HCT116 (cell line): ENCODE results near the gene C1QTNF2. TPM values are rescaled to one million over a fixed set of nuclear protein-coding genes. Genes with fewer than 3 reads are reported as not detected.

Experiments
- ATAC-seq: fragments of 200-7000 bp; cut with Tn5 transposase; 2 replicates; pipeline ENCODE4 v1.9.1; 2020; ENCODE audit warnings: mild to moderate bottlenecking, moderate library complexity
- BruUV-seq: library from RNA; stranded (reverse); fragments of 400-500 nt; replicated peaks from 2 replicates; lab custom pipeline; 2021; lab: Mats Ljungman, UMichigan
- CTCF ChIA-PET: fragments of 300-600 bp; sonication (Branson Sonifier 250); formaldehyde crosslinking; loops from one replicate; lab custom pipeline; 2021; ENCODE audit warnings: antibody characterized with exemption; lab: Charles Lee
- POLR2A ChIA-PET: fragments of 300-600, 350-600 bp; sonication (Branson Sonifier 250); formaldehyde crosslinking; loops from one replicate; lab custom pipeline; 2021; ENCODE audit warnings: antibody characterized with exemption; lab: Charles Lee
- RAD21 ChIA-PET, 2 experiments: fragments of 300-600 bp; sonication (Branson Sonifier 250); formaldehyde crosslinking; loops; one replicate each; lab custom pipeline; 2023; ENCODE audit warnings: low total read pairs in 2 of 2; ENCODE audit not compliant: uncharacterized antibody in 2 of 2, unreplicated experiment in 2 of 2, low non-redundant PET in 1 of 2; lab: Charles Lee
- DNase-seq: peaks from one replicate; pipeline ENCODE4 v3.0.0-alpha.2; 2010; ENCODE audit warnings: low read depth, low spot score
- H2AFZ ChIP-seq: fragments of 200-600 bp; shearing (Covaris generic), sonication (generic); 2 replicates; pipeline ENCODE4 v1.6.1; 2017; ENCODE audit warnings: low read depth, mixed run types, mixed read lengths, antibody characterized with exemption, low read length; ENCODE audit not compliant: poor library complexity, severe bottlenecking
- H3K27ac ChIP-seq: 2 replicates; pipeline ENCODE4 v1.5.1; 2012; ENCODE audit warnings: low read depth, low read length
- H3K27me3 ChIP-seq: fragments of 200-600 bp; sonication (generic); 2 replicates; pipeline ENCODE4 v1.6.1; 2016; ENCODE audit warnings: mixed run types, low read length, mixed read lengths; ENCODE audit not compliant: insufficient read depth
- H3K36me3 ChIP-seq, 2 experiments: fragments of 200-500 bp in 1 of 2; fragments of 200-600 bp in 1 of 2; sonication (Bioruptor generic) in 1 of 2; sonication (generic) in 1 of 2; 2 replicates each; pipeline versions ENCODE4 v1.5.1 to v1.6.1; 2014 to 2016; ENCODE audit warnings: low read length in 2 of 2, inconsistent platforms in 1 of 2, mixed read lengths in 1 of 2, mixed run types in 1 of 2; ENCODE audit not compliant: insufficient read depth in 2 of 2, control insufficient read depth in 1 of 2
- H3K4me1 ChIP-seq, 2 experiments: fragments of 200-600 bp in 1 of 2; sonication (generic) in 1 of 2; 2 replicates each; pipeline versions ENCODE4 v1.5.1 to v1.6.1; 2012 to 2017; ENCODE audit warnings: low read length in 2 of 2, inconsistent platforms in 1 of 2, mild to moderate bottlenecking in 1 of 2, mixed read lengths in 1 of 2, mixed run types in 1 of 2, moderate library complexity in 1 of 2; ENCODE audit not compliant: insufficient read depth in 2 of 2, control insufficient read depth in 1 of 2
- H3K4me2 ChIP-seq: fragments of 200-600 bp; sonication (generic); 2 replicates; pipeline ENCODE4 v1.6.1; 2017; ENCODE audit warnings: mixed run types, low read length, mixed read lengths
- H3K4me3 ChIP-seq, 2 experiments: fragments of 200-600 bp in 1 of 2; sonication (generic) in 1 of 2; replicated peaks in 1 of 2; 2 replicates each; pipeline ENCODE4 v1.5.1; 2011 to 2016; ENCODE audit warnings: low read length in 2 of 2, control low read depth in 1 of 2, low read depth in 1 of 2, mild to moderate bottlenecking in 1 of 2, mixed read lengths in 1 of 2, mixed run types in 1 of 2
- H3K79me2 ChIP-seq: fragments of 200-600 bp; sonication (generic); 2 replicates; pipeline ENCODE4 v1.6.1; 2017; ENCODE audit warnings: mild to moderate bottlenecking, mixed run types, low read length, moderate library complexity, mixed read lengths; ENCODE audit not compliant: insufficient read depth
- H3K9ac ChIP-seq: fragments of 200-600 bp; sonication (generic); 2 replicates; pipeline ENCODE4 v1.6.1; 2016; ENCODE audit warnings: low read length, mixed read lengths
- H3K9me2 ChIP-seq: fragments of 200-600 bp; sonication (generic), shearing (Covaris generic); 2 replicates; pipeline ENCODE4 v1.6.1; 2017; ENCODE audit warnings: mixed run types, mild to moderate bottlenecking, moderate library complexity; ENCODE audit not compliant: insufficient read depth
- H3K9me3 ChIP-seq, 2 experiments: fragments of 200-500 bp in 1 of 2; fragments of 200-600 bp in 1 of 2; sonication (Bioruptor generic) in 1 of 2; sonication (generic) in 1 of 2; 2 replicates each; pipeline ENCODE4 v1.6.1; 2014 to 2017; ENCODE audit warnings: low read length in 2 of 2, mixed read lengths in 2 of 2, inconsistent platforms in 1 of 2, low read depth in 1 of 2, mild to moderate bottlenecking in 1 of 2, mixed run types in 1 of 2, moderate library complexity in 1 of 2; ENCODE audit not compliant: control insufficient read depth in 1 of 2, insufficient read depth in 1 of 2
- H4K20me1 ChIP-seq: fragments of 200-600 bp; sonication (generic), shearing (Covaris generic); 2 replicates; pipeline ENCODE4 v1.6.1; 2017; ENCODE audit warnings: mixed run types, mild to moderate bottlenecking, moderate library complexity; ENCODE audit not compliant: insufficient read depth
- CEBPB ChIP-seq: IDR thresholded peaks from 2 replicates; pipeline ENCODE4 v1.6.1; 2012; ENCODE audit warnings: low read depth
- CTCF ChIP-seq, 3 experiments: fragments of 200-600 bp in 1 of 3; sonication (generic) in 1 of 3; IDR thresholded peaks in 2 of 3; conservative IDR thresholded peaks in 1 of 3; 2 replicates each; pipeline ENCODE4 v1.5.1; 2012 to 2017; ENCODE audit warnings: low read depth in 2 of 3, low read length in 2 of 3, antibody characterized with exemption in 1 of 3, borderline replicate concordance in 1 of 3, control low read depth in 1 of 3, mild to moderate bottlenecking in 1 of 3, mixed read lengths in 1 of 3, mixed run types in 1 of 3, moderate library complexity in 1 of 3; ENCODE audit not compliant: insufficient read depth in 1 of 3
- EGR1 ChIP-seq: IDR thresholded peaks from 2 replicates; pipeline ENCODE4 v1.6.1; 2012; ENCODE audit warnings: low read depth
- ELF1 ChIP-seq: IDR thresholded peaks from 2 replicates; pipeline ENCODE4 v1.6.1; 2012; ENCODE audit warnings: low read depth, borderline replicate concordance
- EZH2 ChIP-seq: fragments of 200-600 bp; sonication (generic); IDR thresholded peaks from 2 replicates; pipeline ENCODE4 v1.6.1; 2017; ENCODE audit warnings: antibody characterized with exemption, mixed run types
- EZH2phosphoT487 ChIP-seq: fragments of 200-600 bp; IDR thresholded peaks from 2 replicates; pipeline ENCODE4 v1.6.1; 2018; ENCODE audit warnings: antibody characterized with exemption, borderline replicate concordance
- JUND ChIP-seq: IDR thresholded peaks from 2 replicates; pipeline ENCODE4 v1.6.1; 2012
- MAX ChIP-seq: IDR thresholded peaks from 2 replicates; pipeline ENCODE4 v1.6.1; 2012
- POLR2A ChIP-seq: IDR thresholded peaks from 2 replicates; pipeline ENCODE4 v1.7.0; 2011; ENCODE audit warnings: borderline replicate concordance; ENCODE audit not compliant: insufficient read depth, insufficient read length; ENCODE audit errors: extremely low read depth
- REST ChIP-seq: IDR thresholded peaks from 2 replicates; pipeline ENCODE4 v1.6.1; 2012; ENCODE audit warnings: low read depth
- SIN3A ChIP-seq: IDR thresholded peaks from 2 replicates; pipeline ENCODE4 v1.6.1; 2012; ENCODE audit warnings: low read depth
- SP1 ChIP-seq: IDR thresholded peaks from 2 replicates; pipeline ENCODE4 v1.6.1; 2012; ENCODE audit warnings: low read depth
- SRF ChIP-seq: IDR thresholded peaks from 2 replicates; pipeline ENCODE4 v1.6.1; 2012; ENCODE audit warnings: low read depth
- TCF7L2 ChIP-seq: IDR thresholded peaks from 2 replicates; pipeline ENCODE4 v1.7.0; 2011; ENCODE audit warnings: borderline replicate concordance, inconsistent platforms; ENCODE audit not compliant: insufficient read depth, insufficient read length; ENCODE audit errors: extremely low read depth
- YY1 ChIP-seq: IDR thresholded peaks from 2 replicates; pipeline ENCODE4 v1.6.1; 2011; ENCODE audit warnings: low read length, low read depth, moderate library complexity, mild to moderate bottlenecking; ENCODE audit not compliant: insufficient replicate concordance; ENCODE audit errors: extremely low read depth
- ZBTB33 ChIP-seq: IDR thresholded peaks from 2 replicates; pipeline ENCODE4 v1.6.1; 2011; ENCODE audit warnings: mild to moderate bottlenecking, low read length, moderate library complexity; ENCODE audit not compliant: insufficient replicate concordance; ENCODE audit errors: extremely low read depth
- ZFX ChIP-seq: fragments of 450-650 bp; IDR thresholded peaks from 2 replicates; pipeline ENCODE4 v1.6.1; 2017
- ZNF274 ChIP-seq: fragments of 200-500 bp; sonication (Bioruptor generic); IDR thresholded peaks from 2 replicates; pipeline ENCODE4 v1.6.1; 2014; ENCODE audit warnings: mild to moderate bottlenecking, low read depth, low read length, inconsistent platforms
- intact Hi-C: fragments of 100-400 bp; cut with micrococcal nuclease; formaldehyde crosslinking; loops from 2 replicates; pipeline ENCODE4 v1.10.0; 2022
- total RNA-seq: library from RNA; stranded (reverse); gene quantifications from one replicate; pipeline ENCODE4 v1.2.1, GENCODE V29; 2021; ENCODE audit not compliant: unreplicated experiment

C1QTNF2 gene
- total RNA-seq, 1 experiment from 2014 or later: 0.15 TPM

- BruUV-seq: no TSS peak
- no peak for TF ChIP-seq SP1
- no peak for TF ChIP-seq TCF7L2
- no peak for TF ChIP-seq CEBPB
- TF ChIP-seq ELF1: no peak
- TF ChIP-seq MAX: no peak
- no peak for TF ChIP-seq ZNF274
- no peak for TF ChIP-seq SIN3A
- TF ChIP-seq ZBTB33: no peak
- TF ChIP-seq ZFX: no peak
- no peak for TF ChIP-seq EZH2phosphoT487
- TF ChIP-seq JUND: no peak
- TF ChIP-seq CTCF (IDR thresholded peaks at IDR 0.05 in 2 of 3, conservative IDR thresholded peaks at IDR 0.05 in 1 of 3; ENCODE audit: borderline replicate concordance in 1 of 3, insufficient read depth in 1 of 3, low read depth in 2 of 3, low read length in 2 of 3): no peak
- TF ChIP-seq REST: no peak
- TF ChIP-seq EGR1: no peak
- TF ChIP-seq POLR2A: no peak
- no peak for TF ChIP-seq SRF
- no peak for TF ChIP-seq YY1
- no peak for TF ChIP-seq EZH2
- ChIA-PET CTCF (no interaction called here), RAD21 (no interaction called here), POLR2A (no interaction called here)
- no peak for DNase-seq
- no peaks in the 10 kb centered on the region for H3K79me2 ChIP-seq
- no peaks in the 10 kb centered on the region for H3K9me2 ChIP-seq
- no peak overlapping the region for H3K4me2 ChIP-seq
- no peaks in the 10 kb centered on the region for H3K36me3 ChIP-seq
- H3K27ac ChIP-seq: no peak overlapping the region
- no peaks in the 10 kb centered on the region for H3K27me3 ChIP-seq
- no peak for ATAC-seq
- H4K20me1 ChIP-seq: no peaks in the 10 kb centered on the region
- intact Hi-C loops: no loop called here
- H3K4me1 ChIP-seq: no peaks in the 10 kb centered on the region
- no peak overlapping the region for H3K9ac ChIP-seq
- H3K4me3 ChIP-seq: no peak overlapping the region
- H3K9me3 ChIP-seq: no peaks in the 10 kb centered on the region
- no peak overlapping the region for H2AFZ ChIP-seq
Measured at GRCh38 chr5:160339406-160340130, 30.9 kb downstream of the C1QTNF2 start.
